Adrenal gland (tissue), 5 donors: ENCODE measurements around the gene IL18BP.

ENCODE experiments used
- CTCF ChIP-seq, 6 experiments: fragments of 450-650 bp in 4 of 6; fragments of 200-600 bp in 2 of 6; sonication (generic) in 1 of 6; IDR thresholded peaks; 1 replicate in 5 of 6; 2 replicates in 1 of 6; pipeline versions ENCODE4 v1.5.1 to v1.8.0; 2016 to 2021; ENCODE audit warnings: antibody characterized with exemption in 6 of 6, mild to moderate bottlenecking in 2 of 6, moderate library complexity in 1 of 6
- POLR2A ChIP-seq, 2 donors: fragments of 450-650 bp; IDR thresholded peaks; one replicate each; pipeline ENCODE4 v1.6.1; 2017; ENCODE audit warnings: antibody characterized with exemption in 2 of 2, mild to moderate bottlenecking in 2 of 2, moderate library complexity in 1 of 2
- donor health status: DM: no; HTN: no; CAD: no.

- TF ChIP-seq CTCF (IDR thresholded peaks at IDR 0.05) (no peak), POLR2A (IDR thresholded peaks at IDR 0.05) (no peak)
Observed at GRCh38 chr11:72026090-72026489, 27.4 kb downstream of the IL18BP start.
